ENCODE data around the gene SLC13A4.
"Not testable (repeated sequence)": the region's sequence is repeated elsewhere in the genome, so short reads cannot be mapped to it uniquely, and the experiment has no call there.

SLC13A4 gene

DNA sequence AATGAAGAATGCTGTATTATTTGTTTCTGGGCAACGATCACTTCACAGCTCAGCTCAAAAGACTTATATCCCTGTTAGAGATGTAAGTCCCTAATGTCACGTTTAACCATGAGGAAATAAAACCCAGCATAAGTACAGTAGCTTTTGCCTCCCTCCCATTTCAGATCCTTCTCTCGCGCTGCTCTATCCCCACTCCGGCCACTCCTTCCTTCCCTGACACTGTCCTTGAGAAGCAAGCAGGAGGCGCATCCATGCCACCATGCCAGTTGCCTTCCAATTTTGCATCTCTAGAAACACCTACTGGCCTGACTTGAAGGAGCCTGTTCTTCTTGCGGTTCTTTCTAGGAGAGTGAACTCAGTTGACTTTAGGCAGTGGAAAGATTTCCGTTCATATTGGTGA is 19.4 kb upstream of the SLC13A4 start:
- Histone ChIP-seq H3K4me3 (ENCODE audit: low read length) (no peak overlapping the region), H3K27me3 (ENCODE audit: insufficient read depth, low read length) (no peaks in the 10 kb centered on the region), H3K9me3 (ENCODE audit: insufficient read depth, low read depth, low read length) (no peaks in the 10 kb centered on the region; the same call in 1 of the 2 replicates), H3K27ac (ENCODE audit: low read length) (no peak overlapping the region), H3K9ac (ENCODE audit: low read depth, low read length) (no peak overlapping the region), H3K36me3 (ENCODE audit: insufficient read depth, low read depth, low read length) (no peaks in the 10 kb centered on the region), H3K4me1 (ENCODE audit: insufficient read depth, low read length) (peaks cover 4% of the 10 kb centered on the region; the same call in 1 of the 2 replicates)

DNA sequence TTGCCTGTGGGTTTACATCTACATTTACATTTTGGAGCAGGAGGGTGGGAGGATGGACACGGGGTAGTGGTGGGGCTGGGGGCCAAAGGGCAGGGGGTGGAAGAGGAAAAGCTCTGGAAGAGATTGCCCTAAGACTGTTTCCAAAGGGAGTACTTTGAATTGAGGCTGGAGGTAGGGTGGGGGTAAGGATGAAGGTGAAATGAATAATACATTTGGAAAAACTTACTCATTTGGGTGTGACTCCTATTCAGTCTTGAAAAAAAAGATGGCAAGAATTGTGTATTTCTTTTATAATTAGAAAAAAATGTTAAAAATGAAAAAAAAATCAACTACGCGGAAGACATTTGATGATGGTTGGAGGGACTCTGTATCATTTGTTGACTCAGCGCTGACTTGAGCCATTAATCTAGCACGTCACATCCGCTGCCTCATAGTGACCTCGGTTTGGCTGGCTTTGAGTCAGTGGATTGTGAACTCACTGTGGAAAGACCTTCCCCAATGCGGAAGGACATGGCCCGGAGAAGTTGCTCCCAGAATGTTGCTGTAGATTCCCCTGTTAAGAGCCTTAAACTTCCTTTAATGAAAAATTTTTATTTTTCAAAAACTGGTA is 17.8 kb upstream of the SLC13A4 start:
- H3K27ac ChIP-seq (ENCODE audit: low read length): no peak overlapping the region
- no peak overlapping the region for H3K4me3 ChIP-seq (ENCODE audit: low read length)
- no peaks in the 10 kb centered on the region for H3K9me3 ChIP-seq (ENCODE audit: insufficient read depth, low read depth, low read length)
- H3K36me3 ChIP-seq (ENCODE audit: insufficient read depth, low read depth, low read length): no peaks in the 10 kb centered on the region
- H3K9ac ChIP-seq (ENCODE audit: low read depth, low read length): no peak overlapping the region
- H3K4me1 ChIP-seq (ENCODE audit: insufficient read depth, low read length): peaks cover 4% of the 10 kb centered on the region; the same call in 1 of the 2 replicates
- no peaks in the 10 kb centered on the region for H3K27me3 ChIP-seq (ENCODE audit: insufficient read depth, low read length)

DNA sequence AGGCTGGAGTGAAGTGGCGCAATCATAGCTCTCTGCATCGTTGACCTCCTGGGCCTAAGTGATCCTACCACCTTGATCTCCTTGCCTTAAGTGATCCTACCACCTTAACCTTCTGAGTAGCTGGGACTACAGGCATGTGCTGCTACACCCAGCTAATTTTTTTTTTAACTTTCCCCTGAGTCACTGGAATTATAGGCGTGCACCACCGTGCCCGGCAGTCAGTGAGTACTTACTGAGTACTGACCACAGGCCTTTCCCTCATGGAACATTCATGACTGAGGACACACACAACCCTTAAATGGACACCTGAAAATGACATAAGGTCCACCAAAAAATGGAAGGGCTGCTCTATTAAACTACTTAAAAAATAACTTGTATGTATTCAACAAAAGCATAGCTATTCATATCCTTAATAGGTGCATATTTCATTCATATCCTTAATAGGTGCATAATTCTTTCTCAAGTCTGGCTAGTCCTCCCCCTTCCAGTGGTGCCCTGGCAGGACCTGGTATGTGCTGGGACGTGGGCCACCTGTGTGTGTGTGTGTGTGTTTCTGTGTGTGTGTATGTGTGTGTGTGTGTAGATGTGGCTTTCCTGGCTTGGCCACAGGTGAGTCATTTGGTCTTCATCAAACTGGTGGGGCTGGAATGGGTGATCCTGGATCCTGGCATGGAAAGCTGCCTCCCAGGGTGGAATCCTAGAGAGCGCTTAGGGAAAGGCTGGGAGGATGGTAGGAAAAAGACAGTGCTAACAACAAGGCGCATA is 17.1 kb upstream of the SLC13A4 start:
- Histone ChIP-seq H3K4me1 (ENCODE audit: insufficient read depth, low read length) (peaks cover 4% of the 10 kb centered on the region; the same call in 1 of the 2 replicates), H3K36me3 (ENCODE audit: insufficient read depth, low read depth, low read length) (no peaks in the 10 kb centered on the region), H3K4me3 (ENCODE audit: low read length) (no peak overlapping the region), H3K27me3 (ENCODE audit: insufficient read depth, low read length) (no peaks in the 10 kb centered on the region), H3K27ac (ENCODE audit: low read length) (no peak overlapping the region), H3K9ac (ENCODE audit: low read depth, low read length) (no peak overlapping the region), H3K9me3 (ENCODE audit: insufficient read depth, low read depth, low read length) (no peaks in the 10 kb centered on the region)

DNA sequence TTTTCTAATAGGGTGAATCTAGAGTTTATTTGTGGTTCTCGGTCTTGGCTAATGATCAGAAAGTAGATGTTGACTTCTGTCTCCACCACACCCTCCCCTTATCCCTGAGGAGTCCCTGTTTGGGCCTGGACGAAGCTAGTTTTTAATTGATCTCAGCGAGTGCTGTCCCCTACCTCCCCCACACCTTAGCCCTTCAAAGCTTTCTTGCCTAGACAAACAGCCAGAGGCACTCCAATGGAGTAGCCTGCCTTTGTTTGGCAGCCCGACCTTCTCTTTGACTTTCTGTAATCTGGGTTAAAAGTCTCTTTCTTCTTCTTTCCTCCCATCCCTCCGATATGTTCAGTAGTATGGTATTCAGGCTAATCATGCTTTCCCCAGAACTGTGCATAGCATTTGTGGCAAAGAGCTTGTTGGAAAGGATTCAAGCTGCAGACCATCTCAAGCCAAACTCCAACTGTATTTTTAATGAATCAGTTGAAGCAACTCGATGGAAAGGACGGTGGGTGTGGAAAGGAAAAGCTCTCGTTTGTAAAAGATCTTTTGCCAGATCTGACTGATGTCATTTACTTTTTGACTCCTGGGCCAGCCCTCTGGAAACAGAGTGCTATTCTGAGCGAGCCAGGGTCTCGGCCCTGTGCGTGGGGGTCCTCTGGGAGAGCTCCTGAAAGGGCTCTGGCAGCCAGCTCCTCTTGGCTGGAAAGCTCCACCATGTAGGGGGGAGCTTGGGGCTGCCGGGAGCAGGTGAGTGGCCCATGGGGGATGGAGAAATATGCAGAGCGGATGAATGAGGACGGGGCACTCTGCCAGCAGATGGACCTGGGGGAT is 16.1 kb upstream of the SLC13A4 start:
- no peak overlapping the region; the same call in 1 of the 2 replicates for H3K4me3 ChIP-seq (ENCODE audit: low read length)
- H3K4me1 ChIP-seq (ENCODE audit: insufficient read depth, low read length): peaks cover 4% of the 10 kb centered on the region; the same call in 1 of the 2 replicates
- H3K36me3 ChIP-seq (ENCODE audit: insufficient read depth, low read depth, low read length): no peaks in the 10 kb centered on the region
- no peak overlapping the region for H3K27ac ChIP-seq (ENCODE audit: low read length)
- H3K27me3 ChIP-seq (ENCODE audit: insufficient read depth, low read length): no peaks in the 10 kb centered on the region
- H3K9ac ChIP-seq (ENCODE audit: low read depth, low read length): no peak overlapping the region
- no peaks in the 10 kb centered on the region for H3K9me3 ChIP-seq (ENCODE audit: insufficient read depth, low read depth, low read length)

DNA sequence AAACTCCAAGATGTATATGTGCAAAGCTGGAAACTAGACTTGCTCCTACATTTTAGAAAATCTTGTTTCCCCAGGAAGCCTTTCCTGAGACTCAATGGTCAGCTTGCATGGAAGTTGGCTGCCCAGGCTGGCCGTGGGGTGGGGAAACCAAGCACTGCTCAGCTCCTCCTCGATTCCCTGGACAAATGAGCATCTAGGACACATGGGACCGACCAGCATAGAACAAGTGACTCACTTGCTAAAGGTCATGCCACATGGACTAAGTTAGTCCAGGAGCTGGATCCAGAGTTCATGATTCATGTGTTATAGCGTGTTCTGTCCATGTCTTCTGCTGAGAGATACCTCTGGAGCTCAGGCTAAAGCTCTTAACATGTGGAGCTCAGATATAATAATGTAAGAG is 14.4 kb upstream of the SLC13A4 start:
- no peaks in the 10 kb centered on the region for H3K36me3 ChIP-seq (ENCODE audit: insufficient read depth, low read depth, low read length)
- H3K4me3 ChIP-seq (ENCODE audit: low read length): no peak overlapping the region
- no peak overlapping the region for H3K27ac ChIP-seq (ENCODE audit: low read length)
- peaks cover 4% of the 10 kb centered on the region; the same call in 1 of the 2 replicates for H3K4me1 ChIP-seq (ENCODE audit: insufficient read depth, low read length)
- H3K9me3 ChIP-seq (ENCODE audit: insufficient read depth, low read depth, low read length): no peaks in the 10 kb centered on the region
- H3K9ac ChIP-seq (ENCODE audit: low read depth, low read length): no peak overlapping the region
- H3K27me3 ChIP-seq (ENCODE audit: insufficient read depth, low read length): no peaks in the 10 kb centered on the region

DNA sequence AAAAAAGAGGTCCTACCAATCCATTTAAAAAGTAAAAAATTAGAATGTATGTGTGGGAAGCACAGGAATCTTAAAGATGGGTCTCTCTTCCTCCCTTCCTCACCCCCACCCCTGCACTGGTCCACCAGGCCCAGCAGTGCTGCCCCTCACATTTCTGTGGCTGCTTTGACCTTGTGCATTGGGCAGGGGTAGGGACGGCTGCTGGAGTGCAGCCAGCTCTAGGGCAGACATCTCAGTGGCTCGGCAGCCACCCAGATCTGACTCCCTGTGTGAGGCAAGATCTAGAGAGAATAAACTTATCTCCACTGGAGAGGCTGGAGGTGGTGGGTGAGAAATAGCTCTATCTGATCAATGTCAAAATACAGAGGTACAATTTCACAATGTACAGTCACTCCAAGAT is 13.9 kb upstream of the SLC13A4 start:
- H3K4me1 ChIP-seq (ENCODE audit: insufficient read depth, low read length): peaks cover 4% of the 10 kb centered on the region; the same call in 1 of the 2 replicates
- no peaks in the 10 kb centered on the region for H3K27me3 ChIP-seq (ENCODE audit: insufficient read depth, low read length)
- no peak overlapping the region for H3K9ac ChIP-seq (ENCODE audit: low read depth, low read length)
- H3K4me3 ChIP-seq (ENCODE audit: low read length): no peak overlapping the region
- H3K9me3 ChIP-seq (ENCODE audit: insufficient read depth, low read depth, low read length): no peaks in the 10 kb centered on the region
- H3K36me3 ChIP-seq (ENCODE audit: insufficient read depth, low read depth, low read length): no peaks in the 10 kb centered on the region
- no peak overlapping the region for H3K27ac ChIP-seq (ENCODE audit: low read length)

DNA sequence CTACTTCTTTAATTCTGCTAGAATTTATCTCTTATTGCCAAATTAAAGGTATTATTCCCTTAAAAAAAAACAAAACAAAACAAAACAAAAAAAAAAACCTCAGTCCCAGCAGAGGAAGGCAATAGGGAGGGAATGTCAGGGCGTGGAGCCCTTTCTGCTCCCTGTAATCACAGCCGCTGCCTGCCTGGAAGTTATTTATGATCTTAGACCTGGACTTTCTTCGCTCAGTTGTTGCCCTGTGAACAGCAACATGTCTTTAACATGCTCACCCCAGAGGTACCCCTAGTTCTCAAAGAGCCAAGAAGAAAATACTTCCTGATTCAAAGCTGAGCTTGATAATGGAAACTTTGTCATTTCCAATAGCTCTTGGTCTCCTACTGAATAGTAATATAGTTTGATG is 12.9 kb upstream of the SLC13A4 start:
- no peak overlapping the region for H3K4me3 ChIP-seq (ENCODE audit: low read length)
- H3K27me3 ChIP-seq (ENCODE audit: insufficient read depth, low read length): no peaks in the 10 kb centered on the region
- peaks cover 4% of the 10 kb centered on the region; the same call in 1 of the 2 replicates for H3K4me1 ChIP-seq (ENCODE audit: insufficient read depth, low read length)
- H3K36me3 ChIP-seq (ENCODE audit: insufficient read depth, low read depth, low read length): no peaks in the 10 kb centered on the region
- H3K27ac ChIP-seq (ENCODE audit: low read length): no peak overlapping the region
- H3K9me3 ChIP-seq (ENCODE audit: insufficient read depth, low read depth, low read length): no peaks in the 10 kb centered on the region
- H3K9ac ChIP-seq (ENCODE audit: low read depth, low read length): no peak overlapping the region

DNA sequence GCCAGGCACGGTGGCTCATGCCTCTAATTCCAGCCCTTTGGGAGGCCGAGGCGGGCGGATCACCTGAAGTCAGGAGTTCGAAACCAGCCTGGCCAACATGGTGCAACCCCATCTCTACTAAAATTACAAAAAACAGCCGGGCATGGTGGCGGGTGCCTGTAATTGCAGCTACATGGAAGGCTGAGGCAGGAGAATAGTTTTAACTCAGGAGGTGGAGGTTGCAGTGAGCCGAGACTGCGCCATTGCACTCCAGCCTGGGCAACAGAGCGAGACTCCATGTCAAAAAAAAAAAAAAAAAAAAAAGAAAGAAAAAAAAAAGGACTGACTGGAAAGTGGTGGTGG is 9.3 kb upstream of the SLC13A4 start:
- H3K4me3 ChIP-seq (ENCODE audit: low read length); H3K4me1 ChIP-seq (ENCODE audit: insufficient read depth, low read length); H3K9ac ChIP-seq (ENCODE audit: low read depth, low read length); H3K27me3 ChIP-seq (ENCODE audit: insufficient read depth, low read length); H3K36me3 ChIP-seq (ENCODE audit: insufficient read depth, low read depth, low read length); H3K9me3 ChIP-seq (ENCODE audit: insufficient read depth, low read depth, low read length); H3K27ac ChIP-seq (ENCODE audit: low read length): not testable (repeated sequence)

DNA sequence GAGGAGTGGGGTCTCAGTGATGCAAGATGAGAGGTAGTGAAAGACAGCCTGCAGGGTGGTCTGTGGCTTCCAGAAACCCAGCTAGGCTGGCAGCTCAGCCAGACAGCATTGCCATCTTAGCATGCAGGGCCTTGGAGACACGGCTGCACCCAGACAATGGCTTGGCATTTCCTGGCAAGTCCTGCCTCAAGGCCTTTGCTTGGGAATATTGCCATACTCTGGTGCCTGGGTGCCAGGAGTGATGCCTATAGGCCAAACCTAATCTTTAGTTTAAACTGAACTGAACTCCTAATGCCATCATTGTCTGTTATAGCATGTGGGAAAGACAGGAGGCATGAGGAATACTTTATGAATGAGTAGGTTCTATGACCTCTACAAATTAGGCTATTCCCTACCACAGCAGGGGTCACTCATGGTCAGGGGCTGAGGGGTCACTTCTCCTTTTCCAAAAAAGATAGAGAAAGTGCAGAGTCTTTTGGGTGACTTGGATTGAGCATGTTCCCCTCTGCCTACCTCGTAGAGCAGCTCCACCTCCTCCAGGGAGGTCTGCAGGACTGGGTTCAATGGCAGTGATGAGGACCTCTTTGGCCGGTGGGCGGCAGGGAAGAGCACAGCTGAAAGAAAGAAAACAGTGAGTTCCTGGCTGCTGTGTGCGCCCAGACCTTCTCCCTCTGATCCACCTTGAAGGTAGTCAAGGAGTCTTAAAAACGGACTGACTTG is 8.8 kb upstream of the SLC13A4 start:
- no peak overlapping the region for H3K4me3 ChIP-seq (ENCODE audit: low read length)
- no peaks in the 10 kb centered on the region for H3K9me3 ChIP-seq (ENCODE audit: insufficient read depth, low read depth, low read length)
- no peak overlapping the region for H3K27ac ChIP-seq (ENCODE audit: low read length)
- H3K9ac ChIP-seq (ENCODE audit: low read depth, low read length): no peak overlapping the region
- H3K4me1 ChIP-seq (ENCODE audit: insufficient read depth, low read length): no peaks in the 10 kb centered on the region
- no peaks in the 10 kb centered on the region for H3K36me3 ChIP-seq (ENCODE audit: insufficient read depth, low read depth, low read length)
- no peaks in the 10 kb centered on the region for H3K27me3 ChIP-seq (ENCODE audit: insufficient read depth, low read length)

DNA sequence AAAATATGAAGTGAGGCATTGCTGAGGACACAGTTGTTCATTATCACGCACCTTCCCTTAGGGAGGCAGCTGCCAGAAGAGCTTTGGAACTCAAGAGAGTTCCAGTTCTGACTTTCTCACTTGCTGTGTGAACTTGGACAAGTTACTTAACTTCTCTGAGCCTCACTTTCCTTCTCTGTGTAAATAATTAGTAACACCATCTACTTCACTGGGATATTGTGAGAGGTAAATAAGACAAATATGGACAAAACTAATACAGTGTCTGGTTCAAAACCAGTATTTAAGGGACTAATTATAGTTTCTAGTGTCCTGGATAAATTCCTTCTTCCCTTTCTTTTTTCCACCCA is 6.3 kb upstream of the SLC13A4 start:
- H3K36me3 ChIP-seq (ENCODE audit: insufficient read depth, low read depth, low read length): no peaks in the 10 kb centered on the region
- no peaks in the 10 kb centered on the region for H3K4me1 ChIP-seq (ENCODE audit: insufficient read depth, low read length)
- no peak overlapping the region for H3K9ac ChIP-seq (ENCODE audit: low read depth, low read length)
- H3K4me3 ChIP-seq (ENCODE audit: low read length): no peak overlapping the region
- no peaks in the 10 kb centered on the region for H3K27me3 ChIP-seq (ENCODE audit: insufficient read depth, low read length)
- no peak overlapping the region for H3K27ac ChIP-seq (ENCODE audit: low read length)
- H3K9me3 ChIP-seq (ENCODE audit: insufficient read depth, low read depth, low read length): no peaks in the 10 kb centered on the region

DNA sequence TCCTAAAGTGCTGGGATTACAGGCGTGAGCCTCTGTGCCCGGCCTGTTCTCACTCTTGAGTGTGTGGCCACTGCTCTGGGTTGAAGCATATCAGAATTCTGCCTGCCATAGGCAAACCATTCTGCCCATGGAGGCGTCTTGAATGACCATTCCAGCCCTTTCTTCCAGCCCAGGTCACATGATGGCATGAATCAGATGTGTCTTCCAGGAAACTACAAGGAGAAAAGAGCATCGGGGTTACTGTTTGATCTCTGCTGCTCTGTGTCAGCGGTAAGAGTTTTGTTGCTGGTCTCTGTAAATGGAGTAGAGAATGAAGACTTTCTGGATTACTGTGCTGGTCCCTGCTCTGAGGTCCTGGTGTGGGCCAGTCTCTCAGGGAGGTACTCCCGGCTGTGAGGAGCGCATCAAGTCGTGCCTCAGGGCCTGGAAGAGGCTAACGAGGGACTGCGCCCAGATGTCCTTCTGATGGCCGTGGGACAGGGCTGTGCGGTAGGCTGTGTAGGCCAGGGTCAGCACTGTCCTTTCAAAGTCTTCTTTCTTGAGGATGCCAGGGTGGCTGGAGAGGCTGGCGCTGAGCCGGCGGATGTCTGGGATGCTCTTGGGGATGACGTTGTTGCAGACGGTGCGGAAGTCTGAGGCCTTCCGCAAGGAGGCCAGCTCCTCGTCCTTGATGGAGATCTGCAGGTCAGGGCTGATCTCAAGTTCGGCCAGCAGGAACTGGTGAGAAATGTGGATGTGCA is 5.8 kb upstream of the SLC13A4 start:
- H3K4me3 ChIP-seq (ENCODE audit: low read length): no peak overlapping the region
- no peaks in the 10 kb centered on the region for H3K4me1 ChIP-seq (ENCODE audit: insufficient read depth, low read length)
- no peaks in the 10 kb centered on the region for H3K27me3 ChIP-seq (ENCODE audit: insufficient read depth, low read length)
- no peak overlapping the region for H3K27ac ChIP-seq (ENCODE audit: low read length)
- no peak overlapping the region for H3K9ac ChIP-seq (ENCODE audit: low read depth, low read length)
- H3K9me3 ChIP-seq (ENCODE audit: insufficient read depth, low read depth, low read length): no peaks in the 10 kb centered on the region
- no peaks in the 10 kb centered on the region for H3K36me3 ChIP-seq (ENCODE audit: insufficient read depth, low read depth, low read length)

All from iPS-20b (cell line).